Hepatocyte (in vitro differentiated cells): Measurements from ENCODE around the gene ISL1.

ENCODE experiments used
- CTCF ChIP-seq: fragments of 200-600 bp; sonication (generic); IDR thresholded peaks from 2 replicates; pipeline ENCODE4 v1.5.1; 2016; ENCODE audit warnings: antibody characterized with exemption, mild to moderate bottlenecking; ENCODE audit not compliant: poor library complexity
- EZH2phosphoT487 ChIP-seq: fragments of 200-600 bp; sonication (generic); IDR thresholded peaks from one replicate; pipeline ENCODE4 v1.6.1; 2018; ENCODE audit warnings: antibody characterized with exemption, mild to moderate bottlenecking, low read depth, moderate library complexity; ENCODE audit not compliant: unreplicated experiment, severe bottlenecking

GRCh38 chr5:51336878-51337277, 46.4 kb upstream of the ISL1 start:
- no peak for TF ChIP-seq CTCF
- no peak for TF ChIP-seq EZH2phosphoT487
